ENCODE measurements around the gene MAN2A2.

GRCh38 chr15:90912770-90913075, 9.6 kb downstream of the MAN2A2 start:
- TF ChIP-seq CTCF (IDR thresholded peaks at IDR 0.05 in 2 of 3, conservative IDR thresholded peaks at IDR 0.05 in 1 of 3; ENCODE audit: insufficient read depth in 2 of 3, low read depth in 1 of 3, low read length in 3 of 3): no peak
- no peak for TF ChIP-seq TAF1 (IDR thresholded peaks at IDR 0.05; ENCODE audit: control insufficient read depth, extremely low read depth, insufficient read depth, low read length, severe bottlenecking)
- TF ChIP-seq HMGXB4 (CRISPR knock-in tag; IDR thresholded peaks at IDR 0.05): no peak
- no peak for TF ChIP-seq CREB3 (tag; conservative IDR thresholded peaks at IDR 0.05; ENCODE audit: low read depth)
- no peak for TF ChIP-seq GTF2F1 (IDR thresholded peaks at IDR 0.05; ENCODE audit: low read depth, low read length)
- TF ChIP-seq POLR2AphosphoS5 (IDR thresholded peaks at IDR 0.05; ENCODE audit: control insufficient read depth, insufficient read depth, low read depth, low read length): no peak
